CD14-positive monocyte (primary cell): Measurements from ENCODE around the gene TMEM232. TPM values are rescaled to one million over a fixed set of nuclear protein-coding genes. Genes with fewer than 3 reads are reported as not detected.
"Not testable (repeated sequence)": the region's sequence is repeated elsewhere in the genome, so short reads cannot be mapped to it uniquely, and the experiment has no call there.

ENCODE experiments used
- DNase-seq, 3 donors: peaks; one replicate each; pipeline ENCODE4 v3.0.0-alpha.2; 2011 to 2022
- H2AFZ ChIP-seq: 2 replicates; pipeline ENCODE4 v1.6.0; 2012; ENCODE audit warnings: mild to moderate bottlenecking, low read depth, low read length, inconsistent platforms; ENCODE audit not compliant: insufficient read depth, poor library complexity, severe bottlenecking
- H3K27ac ChIP-seq, 2 donors: 1 replicate in 1 of 2; 2 replicates in 1 of 2; pipeline ENCODE4 v1.5.1; 2012 to 2013; ENCODE audit warnings: low read length in 2 of 2, control low read depth in 1 of 2, inconsistent platforms in 1 of 2, low read depth in 1 of 2, mild to moderate bottlenecking in 1 of 2
- H3K27me3 ChIP-seq, 2 donors: one replicate each; pipeline versions ENCODE4 v1.6.0 to v1.6.1; 2011 to 2013; ENCODE audit warnings: low read length in 2 of 2; ENCODE audit not compliant: control insufficient read depth in 2 of 2, insufficient read depth in 2 of 2
- H3K36me3 ChIP-seq, 2 donors: replicated peaks in 1 of 2; 1 replicate in 1 of 2; 2 replicates in 1 of 2; pipeline versions ENCODE4 v1.5.1 to v1.6.1; 2012 to 2013; ENCODE audit warnings: low read length in 2 of 2, control low read depth in 1 of 2, inconsistent platforms in 1 of 2, mild to moderate bottlenecking in 1 of 2; ENCODE audit not compliant: insufficient read depth in 2 of 2, control insufficient read depth in 1 of 2
- H3K4me1 ChIP-seq, 2 donors: 1 replicate in 1 of 2; 2 replicates in 1 of 2; pipeline versions ENCODE4 v1.5.1 to v1.6.1; 2012 to 2013; ENCODE audit warnings: low read length in 2 of 2, control low read depth in 1 of 2, inconsistent platforms in 1 of 2, mild to moderate bottlenecking in 1 of 2, moderate library complexity in 1 of 2; ENCODE audit not compliant: insufficient read depth in 2 of 2, control insufficient read depth in 1 of 2
- H3K4me2 ChIP-seq: replicated peaks from 2 replicates; pipeline ENCODE3; 2012; ENCODE audit warnings: low read length, moderate library complexity, mild to moderate bottlenecking; ENCODE audit not compliant: poor library complexity, severe bottlenecking; ENCODE audit errors: extremely low read depth
- H3K4me3 ChIP-seq, 3 experiments: fragments of 200-600 bp in 1 of 3; sonication (generic) in 1 of 3; replicated peaks in 1 of 3; 1 replicate in 2 of 3; 2 replicates in 1 of 3; pipeline ENCODE4 v1.5.1; 2011 to 2013; ENCODE audit warnings: low read length in 3 of 3, mild to moderate bottlenecking in 3 of 3, control low read depth in 2 of 3, low read depth in 2 of 3, inconsistent platforms in 1 of 3, moderate library complexity in 1 of 3
- H3K79me2 ChIP-seq: 2 replicates; pipeline ENCODE4 v1.6.0; 2012; ENCODE audit warnings: mild to moderate bottlenecking, control low read depth, inconsistent platforms, low read length, moderate library complexity; ENCODE audit not compliant: insufficient read depth
- H3K9ac ChIP-seq: 2 replicates; pipeline ENCODE4 v1.6.0; 2017; ENCODE audit warnings: low read length, mild to moderate bottlenecking; ENCODE audit not compliant: insufficient read depth, poor library complexity, severe bottlenecking
- H3K9me3 ChIP-seq, 2 donors: replicated peaks in 1 of 2; 1 replicate in 1 of 2; 2 replicates in 1 of 2; pipeline versions ENCODE4 v1.5.1 to v1.6.1; 2012 to 2013; ENCODE audit warnings: low read length in 2 of 2, control low read depth in 1 of 2; ENCODE audit not compliant: control insufficient read depth in 1 of 2, insufficient read depth in 1 of 2
- H4K20me1 ChIP-seq: 2 replicates; pipeline ENCODE4 v1.6.0; 2012; ENCODE audit warnings: mild to moderate bottlenecking, low read length, control low read depth, moderate library complexity; ENCODE audit not compliant: insufficient read depth
- H3K27ac Mint-ChIP-seq, 7 donors: one replicate each; pipeline ENCODE4 v1.8.0; 2020; ENCODE audit warnings: mild to moderate bottlenecking in 7 of 7, mixed read lengths in 7 of 7, moderate library complexity in 6 of 7, inconsistent platforms in 2 of 7
- H3K27me3 Mint-ChIP-seq, 3 donors: one replicate each; pipeline ENCODE4 v1.8.0; 2021 to 2022; ENCODE audit warnings: low read depth in 3 of 3, mild to moderate bottlenecking in 3 of 3, mixed read lengths in 3 of 3, moderate library complexity in 3 of 3, inconsistent platforms in 1 of 3
- H3K36me3 Mint-ChIP-seq, 2 donors: one replicate each; pipeline ENCODE4 v1.8.0; 2020; ENCODE audit warnings: mixed read lengths in 2 of 2, inconsistent platforms in 1 of 2, mild to moderate bottlenecking in 1 of 2
- H3K4me1 Mint-ChIP-seq: one replicate; pipeline ENCODE4 v1.8.0; 2020; ENCODE audit warnings: mild to moderate bottlenecking, mixed read lengths
- H3K4me3 Mint-ChIP-seq, 2 donors: one replicate each; pipeline ENCODE4 v1.8.0; 2020; ENCODE audit warnings: mild to moderate bottlenecking in 2 of 2, mixed read lengths in 2 of 2, moderate library complexity in 1 of 2
- H3K9me3 Mint-ChIP-seq, 7 donors: one replicate each; pipeline ENCODE4 v1.8.0; 2020 to 2022; ENCODE audit warnings: mixed read lengths in 7 of 7, mild to moderate bottlenecking in 6 of 7, moderate library complexity in 6 of 7, inconsistent platforms in 2 of 7
- WGBS: methylation state at CpG from one replicate; pipeline ENCODE4 v1.1.5; 2013; ENCODE audit warnings: missing lambda C conversion rate; ENCODE audit not compliant: insufficient coverage; 5-methylcytosine and 5-hydroxymethylcytosine counted together
- intact Hi-C, 2 donors: fragments of 100-400 bp; cut with micrococcal nuclease; formaldehyde crosslinking; loops; one replicate each; pipeline versions ENCODE4 v1.15.0 to v1.15.1; 2023
- polyA plus RNA-seq, 3 donors: library from polyadenylated mRNA; depleted of rRNA in 1 of 3; unstranded in 2 of 3; stranded (reverse) in 1 of 3; fragments of 300-500 nt in 2 of 3; fragments of >200 nt in 1 of 3; fragmentation: Illumina TruSeq in 2 of 3; gene quantifications; 1 replicate in 2 of 3; 2 replicates in 1 of 3; pipeline ENCODE4 v1.2.3, GENCODE V29; 2012 to 2021
- TF ChIP-seq, protein P1 (sequence below): fragments of 200-600 bp; IDR thresholded peaks from one replicate; pipeline ENCODE4 v1.8.0; 2022; ENCODE audit warnings: antibody characterized with exemption, mild to moderate bottlenecking

TMEM232 gene
- polyA plus RNA-seq, 3 donors, result 0.04 to 1.4 (median 0.59) TPM

GRCh38 chr5:110702300-110702699 lies 24.2 kb downstream of the TMEM232 start:
- no peaks in the 10 kb centered on the region for H3K36me3 Mint-ChIP-seq
- Histone ChIP-seq H3K36me3 (no peaks in the 10 kb centered on the region), H3K9me3 (peaks cover 2% of the 10 kb centered on the region in 2 donors), H3K4me2 (no peak overlapping the region), H3K4me3 (no peak overlapping the region), H3K27me3 (no peaks in the 10 kb centered on the region), H3K79me2 (no peaks in the 10 kb centered on the region), H3K9ac (no peak overlapping the region), H4K20me1 (no peaks in the 10 kb centered on the region), H3K4me1 (no peaks in the 10 kb centered on the region), H2AFZ (no peak overlapping the region), H3K27ac (no peak overlapping the region)
- H3K4me1 Mint-ChIP-seq, result no peaks in the 10 kb centered on the region
- peaks cover 0 to 6% (median 3%) of the 10 kb centered on the region in 7 donors for H3K9me3 Mint-ChIP-seq
- H3K27me3 Mint-ChIP-seq, result no peaks in the 10 kb centered on the region
- no peak overlapping the region for H3K4me3 Mint-ChIP-seq
- DNase-seq, result no peak
- no peak overlapping the region for H3K27ac Mint-ChIP-seq
- WGBS, result no CpG with 5 or more reads among the region's 1 CpG
- TF ChIP-seq, protein P1, sequence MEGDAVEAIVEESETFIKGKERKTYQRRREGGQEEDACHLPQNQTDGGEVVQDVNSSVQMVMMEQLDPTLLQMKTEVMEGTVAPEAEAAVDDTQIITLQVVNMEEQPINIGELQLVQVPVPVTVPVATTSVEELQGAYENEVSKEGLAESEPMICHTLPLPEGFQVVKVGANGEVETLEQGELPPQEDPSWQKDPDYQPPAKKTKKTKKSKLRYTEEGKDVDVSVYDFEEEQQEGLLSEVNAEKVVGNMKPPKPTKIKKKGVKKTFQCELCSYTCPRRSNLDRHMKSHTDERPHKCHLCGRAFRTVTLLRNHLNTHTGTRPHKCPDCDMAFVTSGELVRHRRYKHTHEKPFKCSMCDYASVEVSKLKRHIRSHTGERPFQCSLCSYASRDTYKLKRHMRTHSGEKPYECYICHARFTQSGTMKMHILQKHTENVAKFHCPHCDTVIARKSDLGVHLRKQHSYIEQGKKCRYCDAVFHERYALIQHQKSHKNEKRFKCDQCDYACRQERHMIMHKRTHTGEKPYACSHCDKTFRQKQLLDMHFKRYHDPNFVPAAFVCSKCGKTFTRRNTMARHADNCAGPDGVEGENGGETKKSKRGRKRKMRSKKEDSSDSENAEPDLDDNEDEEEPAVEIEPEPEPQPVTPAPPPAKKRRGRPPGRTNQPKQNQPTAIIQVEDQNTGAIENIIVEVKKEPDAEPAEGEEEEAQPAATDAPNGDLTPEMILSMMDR, result no peak
- intact Hi-C loops, result no loop called here

GRCh38 chr5:110692669-110693068 lies 33.8 kb downstream of the TMEM232 start:
- H3K4me3 ChIP-seq, H3K27me3 ChIP-seq, H3K36me3 Mint-ChIP-seq, H4K20me1 ChIP-seq, H3K36me3 ChIP-seq, intact Hi-C loops, H3K27me3 Mint-ChIP-seq, H3K79me2 ChIP-seq, H3K4me3 Mint-ChIP-seq, H3K27ac Mint-ChIP-seq, H3K9ac ChIP-seq, H3K4me1 ChIP-seq, H3K4me1 Mint-ChIP-seq, DNase-seq, H2AFZ ChIP-seq, H3K4me2 ChIP-seq, H3K27ac ChIP-seq: not testable (repeated sequence)
- WGBS, result 95% methylated on average over 5 of the region's 5 CpGs
- H3K9me3 Mint-ChIP-seq, result peaks cover 10 to 24% (median 13%) of the 10 kb centered on the region in 7 donors
- H3K9me3 ChIP-seq, result peaks cover 6 to 13% of the 10 kb centered on the region in 2 donors

DNA sequence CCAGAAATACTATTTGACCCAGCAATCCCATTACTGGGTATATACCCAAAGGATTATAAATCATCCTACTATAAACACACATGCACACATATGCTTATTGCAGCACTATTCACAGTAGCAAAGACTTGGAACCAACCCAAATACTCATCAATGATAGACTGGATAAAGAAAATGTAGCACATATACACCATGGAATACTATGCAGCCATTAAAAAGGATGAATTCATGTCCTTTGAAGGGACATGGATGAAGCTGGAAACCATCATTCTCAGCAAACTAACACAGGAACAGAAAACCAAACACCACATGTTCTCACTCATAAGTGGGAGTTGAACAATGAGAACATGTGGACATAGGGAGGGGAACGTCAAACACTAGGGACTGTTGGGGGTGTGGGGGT lies 35.9 kb downstream of the TMEM232 start:
- H3K27ac Mint-ChIP-seq, DNase-seq, H3K36me3 Mint-ChIP-seq, H3K27me3 Mint-ChIP-seq, H4K20me1 ChIP-seq, H3K4me1 ChIP-seq, intact Hi-C loops, H3K36me3 ChIP-seq, H3K4me3 Mint-ChIP-seq, H3K9ac ChIP-seq, H3K27me3 ChIP-seq, H3K4me1 Mint-ChIP-seq, H3K4me3 ChIP-seq, H3K4me2 ChIP-seq, H3K27ac ChIP-seq, H3K79me2 ChIP-seq, H2AFZ ChIP-seq: not testable (repeated sequence)
- peaks cover 10 to 24% (median 11%) of the 10 kb centered on the region in 7 donors for H3K9me3 Mint-ChIP-seq
- peaks cover 6 to 13% of the 10 kb centered on the region in 2 donors for H3K9me3 ChIP-seq
- WGBS, result no CpG with 5 or more reads among the region's 1 CpG
